ENCODE results near the gene TAS2R60.
"Not testable (repeated sequence)": the region's sequence is repeated elsewhere in the genome, so short reads cannot be mapped to it uniquely, and the experiment has no call there.

Gene TAS2R60

GRCh38 chr7:143443153-143443552, at the start of gene TAS2R60:
TSS of gene TAS2R60 (plus strand) at chr7:143443453. CDS start at chr7:143443453, 0 bp downstream.
- DNase-seq = no peak

DNA sequence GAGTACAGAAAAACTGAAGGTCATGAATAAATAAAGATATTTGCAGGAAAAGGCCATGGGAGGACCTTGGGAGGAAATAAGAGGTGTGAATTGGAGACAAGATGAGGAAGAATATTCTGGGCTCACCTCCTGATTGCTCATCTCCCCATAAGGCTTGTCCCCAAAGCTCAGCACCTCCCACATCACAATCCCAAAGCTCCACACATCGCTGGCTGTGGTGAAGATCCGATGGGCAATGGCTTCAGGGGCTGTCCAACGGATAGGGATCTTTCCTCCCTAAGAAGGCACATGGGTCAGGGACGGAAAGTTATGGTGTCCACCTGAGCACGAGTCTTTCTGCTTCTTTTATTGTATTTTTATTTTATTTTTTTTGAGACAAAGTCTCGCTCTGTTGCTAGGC, 49.2 kb upstream of the TAS2R60 start:
- no peak for DNase-seq

DNA sequence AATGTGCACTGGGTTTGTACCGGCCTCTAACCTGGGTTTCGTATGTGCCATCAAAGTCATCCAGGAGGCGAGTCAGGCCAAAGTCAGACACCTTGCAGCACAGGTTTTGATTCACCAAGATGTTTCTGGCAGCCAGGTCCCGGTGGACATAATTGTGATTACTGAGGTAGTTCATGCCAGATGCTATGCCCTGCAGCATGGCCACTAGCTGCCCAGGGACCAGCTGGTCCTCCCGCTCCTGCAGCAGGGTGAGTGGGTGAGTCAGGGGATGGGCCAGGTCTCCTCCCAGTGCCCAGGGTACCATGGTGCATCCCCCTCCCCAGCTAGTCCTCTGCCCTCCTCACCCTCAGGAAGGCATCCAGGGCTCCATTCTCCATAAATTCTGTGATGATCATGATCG, 48.5 kb upstream of the TAS2R60 start:
- DNase-seq = no peak

- DNase-seq = no peak
Observed at GRCh38 chr7:143395187-143396149, 47.8 kb upstream of the TAS2R60 start.

DNA sequence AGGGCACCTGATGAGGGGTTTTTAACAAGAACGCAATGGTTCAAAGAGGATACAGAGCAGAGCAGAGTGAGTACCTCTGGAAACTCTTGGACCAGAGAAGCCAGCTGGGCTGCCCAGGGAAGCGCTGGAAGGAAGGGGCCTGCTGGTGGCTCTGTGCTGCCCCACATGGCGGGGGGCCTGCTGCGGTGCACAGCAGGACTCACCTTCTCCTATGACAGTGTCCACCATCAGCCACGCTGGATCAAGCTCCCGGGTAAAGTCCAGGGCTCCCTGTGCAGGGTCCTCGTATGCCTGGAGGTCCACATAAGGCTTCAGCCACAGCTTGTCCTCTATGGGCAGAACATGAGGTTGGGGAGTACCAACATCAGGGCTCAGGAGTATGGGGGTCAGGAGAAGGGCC, 47.1 kb upstream of the TAS2R60 start:
- no peak for DNase-seq

GRCh38 chr7:143396625-143397556, 46.4 kb upstream of the TAS2R60 start:
- DNase-seq = no peak

GRCh38 chr7:143397710-143398530, 45.3 kb upstream of the TAS2R60 start:
- no peak for DNase-seq

DNA sequence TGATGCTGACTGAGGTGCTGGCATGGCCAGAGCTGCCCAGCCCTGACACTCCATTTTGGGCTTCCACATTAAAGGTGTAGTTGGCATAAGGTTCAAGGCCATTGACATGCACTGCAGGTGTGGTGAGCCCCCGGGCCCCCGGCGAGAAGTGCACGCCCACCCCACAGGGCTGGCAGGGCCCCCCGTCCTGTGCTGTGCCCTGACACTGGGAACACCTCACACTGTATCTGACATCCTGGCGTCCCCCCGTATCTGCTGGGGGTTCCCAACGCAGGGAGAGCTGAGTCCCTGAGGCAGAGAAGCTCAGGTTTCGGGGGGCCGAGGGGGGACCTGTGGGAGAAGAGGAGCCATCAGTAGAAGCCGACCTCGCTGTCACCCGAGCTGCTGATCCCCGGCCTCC, 44.6 kb upstream of the TAS2R60 start:
- no peak for DNase-seq

- DNase-seq = no peak
Observed at GRCh38 chr7:143399151-143399550, 44.1 kb upstream of the TAS2R60 start.

GRCh38 chr7:143399642-143400041, 43.6 kb upstream of the TAS2R60 start:
- no peak for DNase-seq

GRCh38 chr7:143401265-143401664, 42.0 kb upstream of the TAS2R60 start:
- DNase-seq = no peak

DNA sequence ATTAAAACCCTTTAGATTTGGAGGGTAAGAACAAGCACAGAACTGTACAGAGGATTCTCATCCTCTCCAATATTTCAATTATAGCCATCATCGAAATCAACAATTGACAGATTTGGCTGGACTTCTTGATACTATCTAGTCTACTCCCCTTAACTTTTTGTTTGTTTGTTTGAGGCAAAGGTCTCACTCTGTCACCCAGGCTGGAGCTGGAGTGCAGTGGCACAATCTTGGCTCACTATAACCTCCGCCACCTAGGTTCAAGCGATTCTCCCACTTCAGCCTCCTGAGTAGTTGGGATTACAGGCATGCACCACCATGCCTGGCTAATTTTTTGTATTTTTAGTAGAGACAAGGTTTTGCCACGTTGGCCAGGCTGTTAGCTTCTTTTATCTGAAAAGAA, 41.0 kb upstream of the TAS2R60 start:
- not testable (repeated sequence) for DNase-seq

GRCh38 chr7:143405173-143406001, 37.9 kb upstream of the TAS2R60 start:
- no peak for DNase-seq

GRCh38 chr7:143406002-143406357, 37.3 kb upstream of the TAS2R60 start:
- no peak for DNase-seq

DNA sequence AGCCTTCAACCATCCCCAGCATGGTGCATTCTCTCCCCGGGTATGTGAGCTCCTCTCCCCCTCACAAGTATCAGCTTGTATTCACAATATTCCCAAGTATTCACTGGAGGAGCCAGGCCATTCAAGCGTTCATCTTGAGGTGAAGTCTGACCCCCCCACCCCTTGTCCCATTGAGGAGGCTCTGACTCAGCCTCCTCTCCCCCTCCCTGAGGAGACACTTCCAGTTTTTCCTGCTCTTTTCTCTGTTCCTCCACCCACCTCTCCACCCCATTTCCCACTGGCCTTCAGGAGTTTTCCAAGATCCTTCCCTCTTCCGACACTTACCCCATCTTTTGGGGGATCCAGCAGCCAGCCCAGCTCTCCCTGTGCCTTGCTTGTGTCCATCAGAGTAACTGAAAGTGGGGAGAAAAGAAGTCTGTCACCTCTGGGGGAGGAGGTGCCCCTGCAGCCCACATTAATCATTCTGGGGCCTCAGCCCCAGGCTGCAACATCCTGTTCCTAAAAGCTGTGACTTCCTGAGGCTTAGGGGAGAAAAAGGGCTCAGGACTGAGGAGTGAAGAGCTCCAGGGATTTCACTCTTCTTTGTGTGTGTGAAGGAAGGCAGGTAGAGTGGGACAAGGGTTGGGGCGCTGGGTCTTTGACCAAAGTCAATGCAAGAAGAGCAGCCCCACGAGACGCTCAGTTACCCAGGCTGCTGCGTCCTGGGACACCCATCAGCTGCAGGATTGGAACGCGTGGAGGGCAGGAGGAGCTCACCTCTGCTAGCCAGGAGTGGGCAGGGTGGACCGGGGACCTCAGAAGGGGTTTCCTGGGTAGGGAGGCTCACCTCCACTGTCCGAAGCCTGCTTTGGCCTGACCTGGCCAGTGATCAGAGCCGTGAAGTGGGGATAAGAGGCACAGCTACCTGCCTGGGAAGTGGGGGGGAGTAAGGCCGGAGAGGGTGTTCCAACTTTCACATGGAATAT, 35.7 kb upstream of the TAS2R60 start:
- DNase-seq = no peak

DNA sequence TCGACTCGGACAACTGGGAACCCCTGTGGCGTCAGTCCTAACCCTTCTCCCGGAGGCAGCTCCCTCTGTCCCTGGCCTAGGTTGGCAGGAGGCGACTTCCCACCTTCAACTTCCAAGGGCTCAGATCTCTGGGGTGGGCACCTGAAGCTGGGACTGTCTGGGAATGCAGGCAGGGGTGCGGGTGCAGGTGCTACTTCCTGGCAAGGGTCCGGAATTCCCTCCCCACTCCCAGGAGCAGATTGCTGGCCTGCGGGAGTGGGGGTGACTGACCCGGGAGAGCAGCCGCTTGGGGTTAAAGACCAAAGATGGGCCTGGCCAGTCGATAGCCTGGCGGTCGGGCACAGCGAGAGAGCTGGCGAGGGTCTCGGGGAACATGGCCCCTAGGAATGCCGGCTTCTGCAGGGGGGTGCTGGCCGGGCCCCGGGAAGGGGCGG, 35.0 kb upstream of the TAS2R60 start:
- DNase-seq = no peak

GRCh38 chr7:143408686-143409561, 34.3 kb upstream of the TAS2R60 start, which contains the start of gene EPHA1:
TSS of gene EPHA1 (minus strand) at chr7:143408856. CDS start at chr7:143408805, 51 bp downstream.
- DNase-seq = no peak

DNA sequence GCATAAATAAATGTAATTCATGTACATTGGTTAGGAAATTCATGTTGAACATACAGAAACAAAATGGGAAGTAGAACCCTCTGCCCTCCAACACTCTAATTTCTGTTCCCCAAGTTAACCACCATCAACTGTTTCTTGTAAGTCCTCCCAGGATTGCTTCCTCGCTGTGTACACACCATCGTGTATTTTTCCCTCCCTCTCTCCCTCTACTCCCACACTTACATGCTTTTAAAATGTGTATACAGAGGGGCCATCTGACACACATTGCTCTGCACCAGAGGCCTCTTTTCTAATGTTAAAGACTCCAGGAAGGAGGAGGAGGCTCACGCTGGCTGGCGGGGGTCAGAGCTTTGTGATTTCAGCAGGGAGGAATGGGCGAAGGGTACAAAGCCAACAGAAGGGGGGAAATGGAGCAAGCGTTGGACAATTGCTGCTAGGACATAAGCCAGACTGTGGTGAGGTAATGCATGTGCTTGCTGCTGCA, 32.7 kb upstream of the TAS2R60 start:
- no peak for DNase-seq

All from amniotic stem cell (primary cell).